Activated naive CD8-positive, alpha-beta T cell treated with anti-CD3 and anti-CD28 coated beads, Interleukin-2, amount 10 ng/mL, durations not matched to agents 7 days and 5 days (primary cell): ENCODE results near the gene EQTN. TPM values are rescaled to one million over a fixed set of nuclear protein-coding genes. Genes with fewer than 3 reads are reported as not detected.
"Not testable (repeated sequence)": the region's sequence is repeated elsewhere in the genome, so short reads cannot be mapped to it uniquely, and the experiment has no call there.

Source experiments
- ATAC-seq: fragments of 150-1000 bp; cut with Tn5 transposase; one replicate; pipeline ENCODE4 v1.10.0; 2021; ENCODE audit warnings: low read depth, moderate library complexity
- POLR2A ChIA-PET: fragments of 350-600 bp; sonication (Branson Sonifier 250); formaldehyde crosslinking; loops from one replicate; lab custom pipeline; 2021; ENCODE audit warnings: antibody characterized with exemption; lab: Charles Lee
- DNase-seq: peaks from one replicate; pipeline ENCODE4 v3.0.0; 2021
- H3K27ac Mint-ChIP-seq: one replicate; pipeline ENCODE4 v1.8.0; 2022; ENCODE audit warnings: mild to moderate bottlenecking, mixed read lengths
- H3K27me3 Mint-ChIP-seq: one replicate; pipeline ENCODE4 v1.8.0; 2022; ENCODE audit warnings: mild to moderate bottlenecking, moderate library complexity, mixed read lengths
- H3K36me3 Mint-ChIP-seq: one replicate; pipeline ENCODE4 v1.8.0; 2021; ENCODE audit warnings: mild to moderate bottlenecking, mixed read lengths
- H3K4me1 Mint-ChIP-seq: one replicate; pipeline ENCODE4 v1.8.0; 2021; ENCODE audit warnings: mixed read lengths
- H3K4me3 Mint-ChIP-seq: one replicate; pipeline ENCODE4 v1.8.0; 2022; ENCODE audit warnings: mild to moderate bottlenecking, moderate library complexity, mixed read lengths
- H3K9me3 Mint-ChIP-seq: one replicate; pipeline ENCODE4 v1.8.0; 2021; ENCODE audit warnings: mixed read lengths
- total RNA-seq, 2 experiments: library from RNA; stranded (reverse); gene quantifications; one replicate each; pipeline ENCODE4 v1.2.3, GENCODE V29; 2021

The EQTN gene
- total RNA-seq, 2 experiments from 2014 or later = not detected

GRCh38 chr9:27279611-27280010 lies 17.3 kb downstream of the EQTN start:
- POLR2A ChIA-PET = no interaction called here
- Mint-ChIP-seq H3K36me3 (no peaks in the 10 kb centered on the region), H3K4me3 (no peak overlapping the region), H3K4me1 (no peaks in the 10 kb centered on the region), H3K27ac (no peak overlapping the region), H3K9me3 (no peaks in the 10 kb centered on the region), H3K27me3 (peaks cover 19% of the 10 kb centered on the region)
- DNase-seq = no peak
- ATAC-seq = no peak

- H3K36me3 Mint-ChIP-seq = no peaks in the 10 kb centered on the region
- POLR2A ChIA-PET = no interaction called here
- peaks cover 16% of the 10 kb centered on the region for H3K27me3 Mint-ChIP-seq
- ATAC-seq (no peak), DNase-seq (no peak)
- no peak overlapping the region for H3K4me3 Mint-ChIP-seq
- H3K4me1 Mint-ChIP-seq = no peaks in the 10 kb centered on the region
- no peak overlapping the region for H3K27ac Mint-ChIP-seq
- H3K9me3 Mint-ChIP-seq = no peaks in the 10 kb centered on the region
These were observed 18.6 kb downstream of the EQTN start for GRCh38 chr9:27278374-27278773.

DNA sequence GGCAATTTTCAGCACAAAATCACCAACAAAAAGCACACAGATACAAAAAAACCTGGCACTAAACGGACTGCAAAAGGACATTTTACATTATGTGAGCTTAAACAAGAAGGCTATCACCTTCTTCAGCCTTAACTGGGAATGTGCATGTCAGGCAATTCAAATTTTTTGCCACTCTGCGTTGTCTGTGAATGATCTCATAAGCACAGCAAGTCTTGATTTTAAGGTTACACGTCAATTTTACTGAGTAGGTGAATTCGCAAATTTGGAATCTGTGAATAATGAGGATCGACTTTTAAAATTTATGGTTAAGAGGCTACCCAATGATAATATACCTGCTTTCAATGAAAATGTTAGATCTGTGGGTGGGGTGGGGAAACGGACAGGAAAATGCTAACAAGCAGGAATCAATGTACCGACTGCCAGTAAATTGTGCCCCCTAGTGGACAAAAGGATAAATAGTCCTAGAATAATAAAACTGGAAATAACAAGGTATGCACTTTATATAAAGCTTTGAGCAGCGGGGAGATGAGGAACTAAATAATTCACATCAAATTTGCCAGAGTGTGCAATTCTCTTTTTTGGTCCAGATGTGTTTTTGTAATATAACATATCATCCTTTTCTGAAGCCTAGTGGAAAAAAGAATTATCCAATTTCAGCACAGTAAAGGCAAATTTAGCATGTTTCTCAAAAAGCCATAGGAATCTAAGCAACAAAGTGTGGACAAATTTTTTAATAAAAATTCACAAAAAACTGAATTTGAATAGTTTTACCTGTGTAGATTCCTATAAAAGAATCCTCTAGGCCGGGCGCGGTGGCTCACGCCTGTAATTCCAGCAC lies 20.5 kb downstream of the EQTN start:
- DNase-seq = no peak
- ATAC-seq = no peak
- H3K4me1 Mint-ChIP-seq = no peaks in the 10 kb centered on the region
- no peak overlapping the region for H3K4me3 Mint-ChIP-seq
- H3K9me3 Mint-ChIP-seq = no peaks in the 10 kb centered on the region
- no peaks in the 10 kb centered on the region for H3K36me3 Mint-ChIP-seq
- peaks cover 14% of the 10 kb centered on the region for H3K27me3 Mint-ChIP-seq
- POLR2A ChIA-PET = no interaction called here
- H3K27ac Mint-ChIP-seq = no peak overlapping the region

DNA sequence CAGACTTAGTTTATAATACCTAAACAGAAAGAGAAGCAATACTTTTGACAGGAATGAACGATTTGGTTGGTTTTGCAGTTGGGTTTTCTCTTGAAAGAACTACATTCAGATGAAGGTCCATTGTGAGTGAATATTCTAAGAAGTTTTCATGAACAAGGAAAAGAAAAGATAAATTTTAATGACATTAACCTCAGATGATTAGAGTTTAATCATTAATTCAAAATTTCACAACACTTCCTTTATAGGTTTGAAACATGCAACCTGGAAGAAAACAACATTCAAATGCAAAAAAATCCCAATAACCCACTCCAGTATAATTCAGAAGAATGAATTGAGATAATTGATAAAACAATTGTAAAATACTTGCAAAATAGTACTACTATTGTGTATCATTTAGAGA lies 23.8 kb downstream of the EQTN start:
- Mint-ChIP-seq H3K27ac (no peak overlapping the region), H3K27me3 (peaks cover 11% of the 10 kb centered on the region), H3K9me3 (no peaks in the 10 kb centered on the region), H3K36me3 (no peaks in the 10 kb centered on the region), H3K4me3 (no peak overlapping the region), H3K4me1 (no peaks in the 10 kb centered on the region)
- no peak for DNase-seq
- no peak for ATAC-seq
- POLR2A ChIA-PET = no interaction called here

DNA sequence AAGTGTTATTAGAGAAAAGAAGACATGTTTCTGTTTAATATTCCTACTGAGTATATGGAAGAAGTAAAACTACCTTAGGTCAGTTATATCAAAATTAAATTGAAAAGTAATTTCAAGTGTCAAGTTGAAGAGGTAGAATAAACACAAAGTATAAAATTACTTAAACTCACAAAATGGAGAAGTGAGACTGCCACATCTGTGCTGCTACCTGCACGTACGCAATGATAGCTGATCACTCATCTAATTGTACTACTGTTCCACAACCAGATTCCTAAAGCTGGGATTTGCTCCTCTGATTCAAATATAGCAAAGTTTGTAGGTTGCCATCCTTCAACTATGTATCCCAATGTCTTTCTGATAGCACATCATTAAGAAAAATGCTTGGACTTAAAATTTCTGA lies 24.8 kb downstream of the EQTN start:
- no peaks in the 10 kb centered on the region for H3K36me3 Mint-ChIP-seq
- POLR2A ChIA-PET = no interaction called here
- H3K4me1 Mint-ChIP-seq = no peaks in the 10 kb centered on the region
- ATAC-seq = no peak
- no peak overlapping the region for H3K4me3 Mint-ChIP-seq
- H3K27ac Mint-ChIP-seq = no peak overlapping the region
- H3K27me3 Mint-ChIP-seq = peaks cover 9% of the 10 kb centered on the region
- H3K9me3 Mint-ChIP-seq = no peaks in the 10 kb centered on the region
- DNase-seq = no peak

DNA sequence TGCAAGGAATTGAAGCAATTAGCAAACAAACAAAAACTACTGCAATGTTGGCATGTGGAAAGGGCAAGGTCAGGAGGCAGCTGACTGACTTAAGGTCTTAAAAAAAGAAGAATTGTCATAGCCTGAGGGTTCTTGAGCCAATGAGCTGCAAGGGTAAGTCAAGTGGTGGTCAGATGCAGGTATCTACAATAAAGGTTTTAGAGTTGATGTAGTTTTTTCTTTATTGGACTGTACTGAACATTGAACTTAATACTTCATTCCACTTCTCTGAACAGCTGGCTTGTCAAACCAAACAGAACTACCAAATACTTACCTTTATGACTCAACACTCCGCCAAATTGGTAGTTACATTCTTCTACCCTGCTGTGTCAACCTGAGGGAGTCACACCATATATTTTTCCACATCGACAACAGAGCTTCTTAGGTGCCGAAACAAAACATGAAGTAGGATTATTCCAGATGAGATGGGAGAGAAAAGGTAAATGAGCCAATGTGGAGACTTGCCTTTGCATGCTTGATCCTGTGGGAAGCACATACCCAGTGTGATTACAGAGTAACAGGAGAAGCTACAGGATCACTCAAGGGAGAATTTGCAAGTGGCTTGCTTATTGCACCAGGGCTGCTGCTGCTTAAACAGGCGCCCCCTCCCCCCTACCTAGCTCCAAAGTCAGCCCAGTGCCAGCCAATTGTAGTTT lies 35.3 kb downstream of the EQTN start:
- Mint-ChIP-seq H3K36me3 (no peaks in the 10 kb centered on the region), H3K4me1 (no peaks in the 10 kb centered on the region), H3K9me3 (no peaks in the 10 kb centered on the region), H3K27me3 (peaks cover under 1% of the 10 kb centered on the region), H3K27ac (no peak overlapping the region), H3K4me3 (no peak overlapping the region)
- DNase-seq (no peak), ATAC-seq (no peak)
- POLR2A ChIA-PET = no interaction called here

DNA sequence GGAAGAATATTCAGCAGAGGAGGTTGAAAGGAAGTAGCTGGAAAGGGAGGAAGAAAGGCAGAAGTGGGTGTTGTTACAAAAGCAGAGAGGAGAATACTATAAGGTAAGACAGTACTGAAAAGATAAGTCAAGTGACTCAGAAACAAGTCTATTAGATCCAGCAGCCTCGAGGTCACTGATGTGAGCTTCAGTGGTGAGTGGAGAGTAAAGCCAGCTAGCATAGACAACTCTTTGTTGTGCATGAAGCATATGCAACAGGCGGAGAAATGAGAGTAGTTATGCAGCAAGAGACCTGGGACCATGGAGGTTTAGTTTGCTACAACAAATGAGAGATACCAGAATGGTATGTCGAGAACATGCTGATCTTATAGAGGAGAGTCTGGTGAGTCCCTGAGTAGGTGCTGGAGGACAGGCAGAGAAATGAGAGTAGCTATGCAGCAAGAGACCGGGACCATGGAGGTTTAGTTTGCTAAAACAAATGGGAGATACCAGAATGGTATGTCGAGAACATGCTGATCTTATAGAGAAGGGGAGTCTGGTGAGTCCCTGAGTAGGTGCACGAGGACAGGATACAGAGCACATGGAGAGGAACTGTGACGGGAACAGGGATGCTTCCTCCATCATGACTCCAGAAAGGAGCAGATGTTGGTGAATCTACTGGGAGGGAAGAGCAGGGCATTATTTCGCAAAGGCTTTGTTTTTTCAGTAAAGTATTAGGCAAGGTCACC lies 36.0 kb downstream of the EQTN start:
- POLR2A ChIA-PET = no interaction called here
- H3K4me3 Mint-ChIP-seq = no peak overlapping the region
- H3K9me3 Mint-ChIP-seq = no peaks in the 10 kb centered on the region

GRCh38 chr9:27258662-27259061 lies 38.3 kb downstream of the EQTN start:
- H3K9me3 Mint-ChIP-seq = no peaks in the 10 kb centered on the region
- H3K4me1 Mint-ChIP-seq = no peaks in the 10 kb centered on the region
- H3K27me3 Mint-ChIP-seq = peaks cover 5% of the 10 kb centered on the region
- POLR2A ChIA-PET = no interaction called here
- no peak for ATAC-seq
- no peak overlapping the region for H3K4me3 Mint-ChIP-seq
- H3K36me3 Mint-ChIP-seq = no peaks in the 10 kb centered on the region
- no peak for DNase-seq
- H3K27ac Mint-ChIP-seq = no peak overlapping the region

More for the DNA sequence above, 36.0 kb downstream of the EQTN start:
- no peaks in the 10 kb centered on the region for H3K36me3 Mint-ChIP-seq
- ATAC-seq = no peak
- no peaks in the 10 kb centered on the region for H3K4me1 Mint-ChIP-seq
- no peak for DNase-seq
- H3K27ac Mint-ChIP-seq = no peak overlapping the region
- peaks cover 3% of the 10 kb centered on the region for H3K27me3 Mint-ChIP-seq

- no peak overlapping the region for H3K27ac Mint-ChIP-seq
- H3K36me3 Mint-ChIP-seq = no peaks in the 10 kb centered on the region
- no peak for DNase-seq
- H3K9me3 Mint-ChIP-seq = no peaks in the 10 kb centered on the region
- POLR2A ChIA-PET = no interaction called here
- no peaks in the 10 kb centered on the region for H3K27me3 Mint-ChIP-seq
- no peak for ATAC-seq
- H3K4me1 Mint-ChIP-seq = no peaks in the 10 kb centered on the region
- no peak overlapping the region for H3K4me3 Mint-ChIP-seq
These were observed 48.2 kb downstream of the EQTN start for GRCh38 chr9:27248702-27249101.

DNA sequence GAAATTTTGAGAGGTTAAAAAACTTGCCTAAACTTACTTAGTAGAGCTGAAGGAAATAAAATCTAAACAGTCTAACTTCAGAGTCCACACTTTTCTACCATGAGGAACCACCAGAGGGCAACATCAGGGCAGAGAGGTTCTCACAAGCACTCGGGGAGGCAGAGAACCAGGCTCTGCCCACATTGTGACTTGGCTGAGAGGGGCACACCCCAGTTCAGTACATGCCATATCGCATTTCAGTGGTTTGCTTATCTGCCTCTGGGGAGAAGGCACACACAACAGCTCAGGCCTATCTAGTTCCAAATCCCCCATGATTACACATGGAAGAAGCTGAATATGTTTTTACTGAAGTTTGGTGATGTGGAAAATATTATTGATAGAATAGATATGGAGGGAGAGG lies 49.2 kb downstream of the EQTN start:
- DNase-seq (no peak), ATAC-seq (peak; percentile 56)
- Mint-ChIP-seq H3K4me3 (no peak overlapping the region), H3K4me1 (no peaks in the 10 kb centered on the region), H3K27ac (no peak overlapping the region), H3K36me3 (no peaks in the 10 kb centered on the region), H3K27me3 (no peaks in the 10 kb centered on the region), H3K9me3 (no peaks in the 10 kb centered on the region)
- POLR2A ChIA-PET = interaction anchor here (0.7 kb wide), 1 partner anchor 34 kb away, joined by 3 read pairs; no protein-coding TSS in a partner anchor

GRCh38 chr9:27239648-27240047 lies 57.3 kb downstream of the EQTN start:
- H3K4me3 Mint-ChIP-seq, H3K27me3 Mint-ChIP-seq, H3K27ac Mint-ChIP-seq, H3K36me3 Mint-ChIP-seq, ATAC-seq, H3K4me1 Mint-ChIP-seq, POLR2A ChIA-PET, H3K9me3 Mint-ChIP-seq, DNase-seq: not testable (repeated sequence)
